Thymus (tissue), 11 donors: ENCODE results near the gene HAGH. TPM values are rescaled to one million over a fixed set of nuclear protein-coding genes. Genes with fewer than 3 reads are reported as not detected.
A peak's percentile ranks its signal among the peaks of the same experiment; 100 is the strongest.

Experiments
- DNase-seq, 9 donors: peaks; one replicate each; pipeline ENCODE4 v3.0.0-alpha.2; 2013; ENCODE audit warnings: low spot score in 9 of 9, low read depth in 6 of 9, missing footprints in 1 of 9
- H3K27ac ChIP-seq, 2 donors: one replicate each; pipeline ENCODE4 v1.5.1; 2013; ENCODE audit warnings: control low read depth in 1 of 2, low read depth in 1 of 2, low read length in 1 of 2, mild to moderate bottlenecking in 1 of 2, moderate library complexity in 1 of 2
- H3K27me3 ChIP-seq, 2 donors: one replicate each; pipeline ENCODE4 v1.5.1; 2013; ENCODE audit warnings: low read length in 1 of 2; ENCODE audit not compliant: control insufficient read depth in 2 of 2, insufficient read depth in 1 of 2
- H3K36me3 ChIP-seq, 2 donors: one replicate each; pipeline ENCODE4 v1.5.1; 2013; ENCODE audit warnings: low read length in 1 of 2, mild to moderate bottlenecking in 1 of 2, moderate library complexity in 1 of 2; ENCODE audit not compliant: control insufficient read depth in 2 of 2, insufficient read depth in 2 of 2
- H3K4me1 ChIP-seq, 2 donors: one replicate each; pipeline ENCODE4 v1.5.1; 2013; ENCODE audit warnings: low read length in 2 of 2; ENCODE audit not compliant: control insufficient read depth in 2 of 2, insufficient read depth in 2 of 2
- H3K4me3 ChIP-seq, 2 donors: one replicate each; pipeline ENCODE4 v1.5.1; 2013; ENCODE audit warnings: low read length in 2 of 2, control low read depth in 1 of 2, mild to moderate bottlenecking in 1 of 2
- H3K9me3 ChIP-seq, 2 donors: one replicate each; pipeline ENCODE4 v1.5.1; 2013; ENCODE audit warnings: low read length in 1 of 2, mild to moderate bottlenecking in 1 of 2; ENCODE audit not compliant: control insufficient read depth in 2 of 2, insufficient read depth in 1 of 2
- WGBS: extraction: QIAGEN DNeasy Blood & Tissue Kit; methylation state at CpG from one replicate; pipeline ENCODE4 v1.1.7; 2013; 5-methylcytosine and 5-hydroxymethylcytosine counted together
- polyA plus RNA-seq: library from polyadenylated mRNA; stranded (reverse); fragments of 200-250 nt; gene quantifications from one replicate; pipeline ENCODE4 v1.2.3, GENCODE V29; 2013
- total RNA-seq: library from RNA; stranded (reverse); fragments of 120-200 nt; gene quantifications from one replicate; pipeline ENCODE4 v1.2.4, GENCODE V29; 2013
- donor health status: healthy.

The HAGH gene
- total and polyA plus RNA-seq, 2 donors, result 51.6 to 69.5 TPM

- no peak for DNase-seq
- Histone ChIP-seq H3K4me3 (no peak overlapping the region), H3K36me3 (no peaks in the 10 kb centered on the region), H3K27ac (no peak overlapping the region), H3K4me1 (no peaks in the 10 kb centered on the region), H3K9me3 (no peaks in the 10 kb centered on the region), H3K27me3 (peaks cover 3 to 9% of the 10 kb centered on the region in 2 donors)
- 85% methylated on average over 4 of the region's 4 CpGs for WGBS
Observed at GRCh38 chr16:1845985-1846384, 19.4 kb upstream of the HAGH start.

GRCh38 chr16:1839554-1839953 lies 12.9 kb upstream of the HAGH start:
- no peak for DNase-seq
- no peaks in the 10 kb centered on the region for H3K4me1 ChIP-seq
- no peak overlapping the region for H3K27ac ChIP-seq
- no peaks in the 10 kb centered on the region for H3K9me3 ChIP-seq
- H3K27me3 ChIP-seq, result no peaks in the 10 kb centered on the region
- no peaks in the 10 kb centered on the region for H3K36me3 ChIP-seq
- H3K4me3 ChIP-seq, result no peak overlapping the region
- 91% methylated on average over 9 of the region's 9 CpGs for WGBS

- no peaks in the 10 kb centered on the region for H3K27me3 ChIP-seq
- H3K9me3 ChIP-seq, result no peaks in the 10 kb centered on the region
- 95% methylated on average over 5 of the region's 5 CpGs for WGBS
- H3K36me3 ChIP-seq, result peaks cover 0 to 3% of the 10 kb centered on the region in 2 donors
- H3K4me1 ChIP-seq, result peaks cover 0 to under 1% of the 10 kb centered on the region in 2 donors
- DNase-seq, result no peak
- no peak overlapping the region for H3K27ac ChIP-seq
- no peak overlapping the region for H3K4me3 ChIP-seq
Observed at GRCh38 chr16:1834096-1834495, 7.5 kb upstream of the HAGH start.

DNA sequence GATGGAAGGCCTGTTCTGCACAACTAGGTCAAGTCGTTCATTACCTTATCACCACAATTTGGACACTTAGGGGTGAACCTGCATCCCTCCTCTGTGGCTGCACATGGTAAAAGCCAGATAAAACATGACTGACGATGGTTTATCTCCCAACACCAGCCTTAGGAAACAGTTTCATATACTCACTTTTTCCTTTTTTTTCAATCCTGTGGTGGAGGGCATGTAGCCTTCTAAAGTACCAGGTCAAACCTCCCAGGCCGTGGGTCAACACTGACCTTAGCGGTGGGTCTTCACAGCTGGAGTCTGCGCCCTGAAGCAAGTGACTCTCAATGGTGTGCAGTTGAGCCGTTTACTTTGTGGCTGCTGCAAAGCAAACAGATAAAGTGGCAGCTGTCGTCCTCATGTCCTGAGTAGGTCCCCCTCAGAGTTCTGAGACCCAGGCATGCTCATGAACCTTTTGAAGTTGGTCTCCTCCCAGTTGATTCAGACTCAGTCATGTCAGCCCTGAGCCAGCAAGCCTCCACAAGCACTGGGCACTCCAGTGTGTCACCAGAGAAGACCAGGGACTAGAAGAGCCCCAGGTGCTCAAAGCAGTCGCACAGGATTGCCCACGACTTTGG lies 6.3 kb upstream of the HAGH start:
- H3K27me3 ChIP-seq, result no peaks in the 10 kb centered on the region
- peaks cover 0 to 3% of the 10 kb centered on the region in 2 donors for H3K36me3 ChIP-seq
- H3K4me3 ChIP-seq, result no peak overlapping the region
- DNase-seq, result no peak
- no peaks in the 10 kb centered on the region for H3K9me3 ChIP-seq
- WGBS, result 93% methylated on average over 9 of the region's 9 CpGs
- H3K4me1 ChIP-seq, result peaks cover under 1 to 6% of the 10 kb centered on the region in 2 donors
- no peak overlapping the region for H3K27ac ChIP-seq

- Histone ChIP-seq H3K4me1 (peaks cover 6 to 13% of the 10 kb centered on the region in 2 donors), H3K4me3 (no peak overlapping the region), H3K9me3 (no peaks in the 10 kb centered on the region), H3K27ac (no peak overlapping the region), H3K27me3 (peaks cover 0 to 4% of the 10 kb centered on the region in 2 donors), H3K36me3 (peaks cover 0 to 6% of the 10 kb centered on the region in 2 donors)
- DNase-seq, result no peak
- 96% methylated on average over 19 of the region's 19 CpGs for WGBS
Observed at GRCh38 chr16:1831186-1832075, 4.8 kb upstream of the HAGH start.

- Histone ChIP-seq H3K27me3 (peaks cover 0 to 11% of the 10 kb centered on the region in 2 donors), H3K4me3 (no peak overlapping the region), H3K4me1 (peaks cover 13 to 20% of the 10 kb centered on the region in 2 donors), H3K27ac (no peak overlapping the region), H3K9me3 (no peaks in the 10 kb centered on the region), H3K36me3 (peaks cover 0 to 6% of the 10 kb centered on the region in 2 donors)
- no peak for DNase-seq
- 93% methylated on average over 3 of the region's 3 CpGs for WGBS
Observed at GRCh38 chr16:1830213-1830612, 3.6 kb upstream of the HAGH start.

DNA sequence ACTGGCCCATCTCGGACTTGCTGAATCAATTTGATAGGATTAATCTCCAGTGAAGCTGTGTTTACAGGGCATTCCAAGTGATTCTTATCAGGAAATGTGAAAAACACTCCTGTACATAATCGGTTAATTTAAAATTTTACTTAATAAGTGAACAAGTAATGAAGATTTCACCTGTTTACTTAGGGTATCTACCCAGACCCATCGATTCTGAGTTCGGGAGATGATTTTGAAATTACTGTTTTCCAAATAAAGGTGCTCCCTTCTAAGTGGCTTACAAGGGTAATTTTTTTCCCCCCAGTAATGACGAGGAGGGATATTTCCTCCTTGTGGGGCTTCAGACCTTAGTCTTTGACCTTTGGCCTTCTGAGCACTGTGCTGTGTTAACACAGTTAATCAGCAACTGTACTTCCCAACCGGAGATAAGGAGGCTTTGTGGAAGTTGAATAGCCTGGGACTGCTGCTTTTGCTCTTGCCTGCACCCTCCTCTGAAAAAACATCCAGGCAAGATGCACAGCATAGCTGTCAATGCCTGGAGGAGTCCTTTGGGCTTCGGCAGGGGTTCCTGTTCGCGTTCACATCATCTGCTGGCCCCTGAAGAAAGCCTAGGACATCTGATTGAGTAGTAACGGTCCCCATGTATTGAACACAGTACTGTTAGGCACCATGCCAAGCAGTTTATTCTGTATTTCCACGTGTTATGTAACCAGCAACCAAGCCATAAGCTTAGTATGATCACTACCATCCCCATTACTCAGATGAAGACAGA lies 2.2 kb upstream of the HAGH start:
- Histone ChIP-seq H3K36me3 (peaks cover 0 to 9% of the 10 kb centered on the region in 2 donors), H3K4me1 (peaks cover 13 to 28% of the 10 kb centered on the region in 2 donors), H3K27me3 (peaks cover 0 to 12% of the 10 kb centered on the region in 2 donors), H3K27ac (no peak overlapping the region), H3K9me3 (no peaks in the 10 kb centered on the region), H3K4me3 (no peak overlapping the region)
- no peak for DNase-seq
- 93% methylated on average over 11 of the region's 11 CpGs for WGBS

GRCh38 chr16:1825864-1826690 lies 548 bp downstream of the HAGH start:
- Histone ChIP-seq H3K4me3 (peak overlapping the region; percentile 42 to 94), H3K36me3 (peaks cover 10 to 21% of the 10 kb centered on the region in 2 donors), H3K27me3 (peaks cover 0 to 12% of the 10 kb centered on the region in 2 donors), H3K4me1 (peaks cover 13 to 30% of the 10 kb centered on the region in 2 donors), H3K27ac (peak overlapping the region in 1 of 2 donors; percentile 83), H3K9me3 (no peaks in the 10 kb centered on the region)
- under 1% methylated on average over 96 of the region's 96 CpGs for WGBS
- peak in 5 of 9 donors; percentile 52 to 79 (median 74) for DNase-seq
